ENCODE data around the gene MEGF9. TPM values are rescaled to one million over a fixed set of nuclear protein-coding genes. Genes with fewer than 3 reads are reported as not detected.

MEGF9 gene
- total RNA-seq, 4 donors from 2014 or later = 62.1 to 113 (median 91.8) TPM

DNA sequence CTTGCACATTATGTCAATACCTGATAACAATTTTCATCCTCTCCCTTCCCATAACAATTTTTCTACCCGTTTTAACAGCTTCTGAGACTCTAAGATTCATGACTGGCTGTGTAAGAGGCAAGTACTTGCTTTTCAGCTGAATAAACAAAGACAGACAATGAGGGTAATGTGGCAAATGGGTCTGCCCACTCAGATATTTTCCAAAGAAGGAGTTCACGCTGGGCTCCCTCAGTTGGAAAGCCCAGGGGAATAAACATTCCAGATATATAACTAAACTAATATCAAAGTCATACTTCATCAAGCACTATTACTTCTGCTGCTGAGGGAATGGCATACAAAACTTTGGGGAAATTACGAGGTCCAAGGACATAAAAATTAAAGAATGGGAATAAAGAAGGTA is 24.4 kb downstream of the MEGF9 start:
- DNase-seq (ENCODE audit: low spot score in 2 of 2) = no peak
- peaks cover 0 to 70% (median 22%) of the 10 kb centered on the region in 4 donors for H3K4me1 ChIP-seq
- no peaks in the 10 kb centered on the region for H3K9me3 ChIP-seq
- 27 to 31% methylated on average over 3 of the region's 3 CpGs for WGBS, 2 donors
- peak overlapping the region in 2 of 4 donors; percentile 3 to 48 for H3K27ac ChIP-seq
- H3K4me3 ChIP-seq = no peak overlapping the region
- TF ChIP-seq EP300 (IDR thresholded peaks at IDR 0.05) (no peak), POLR2A (IDR thresholded peaks at IDR 0.05) (no peak)
- TF ChIP-seq, protein P1, sequence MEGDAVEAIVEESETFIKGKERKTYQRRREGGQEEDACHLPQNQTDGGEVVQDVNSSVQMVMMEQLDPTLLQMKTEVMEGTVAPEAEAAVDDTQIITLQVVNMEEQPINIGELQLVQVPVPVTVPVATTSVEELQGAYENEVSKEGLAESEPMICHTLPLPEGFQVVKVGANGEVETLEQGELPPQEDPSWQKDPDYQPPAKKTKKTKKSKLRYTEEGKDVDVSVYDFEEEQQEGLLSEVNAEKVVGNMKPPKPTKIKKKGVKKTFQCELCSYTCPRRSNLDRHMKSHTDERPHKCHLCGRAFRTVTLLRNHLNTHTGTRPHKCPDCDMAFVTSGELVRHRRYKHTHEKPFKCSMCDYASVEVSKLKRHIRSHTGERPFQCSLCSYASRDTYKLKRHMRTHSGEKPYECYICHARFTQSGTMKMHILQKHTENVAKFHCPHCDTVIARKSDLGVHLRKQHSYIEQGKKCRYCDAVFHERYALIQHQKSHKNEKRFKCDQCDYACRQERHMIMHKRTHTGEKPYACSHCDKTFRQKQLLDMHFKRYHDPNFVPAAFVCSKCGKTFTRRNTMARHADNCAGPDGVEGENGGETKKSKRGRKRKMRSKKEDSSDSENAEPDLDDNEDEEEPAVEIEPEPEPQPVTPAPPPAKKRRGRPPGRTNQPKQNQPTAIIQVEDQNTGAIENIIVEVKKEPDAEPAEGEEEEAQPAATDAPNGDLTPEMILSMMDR (IDR thresholded peaks at IDR 0.05) = no peak
- no peaks in the 10 kb centered on the region for H3K27me3 ChIP-seq
- H3K36me3 ChIP-seq = no peaks in the 10 kb centered on the region

DNA sequence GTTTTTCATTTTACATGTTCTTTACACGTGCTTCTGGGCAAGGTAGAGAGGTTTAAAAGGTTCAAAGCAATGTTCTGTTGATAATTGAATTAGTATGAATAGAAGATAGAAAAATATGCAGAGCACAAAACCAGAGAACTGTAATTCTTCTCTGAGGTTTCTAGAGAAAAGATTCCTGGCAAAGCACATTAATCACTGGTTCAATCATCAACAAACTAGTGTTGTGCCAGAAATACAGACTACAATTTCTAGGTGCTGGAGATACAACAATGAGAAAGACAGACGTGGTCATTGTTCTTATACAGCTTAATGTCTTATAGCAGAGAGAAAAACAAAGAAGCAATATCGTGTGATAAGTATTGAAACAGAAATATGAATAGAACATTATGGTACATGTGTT is 25.5 kb downstream of the MEGF9 start:
- TF ChIP-seq, protein P1 (IDR thresholded peaks at IDR 0.05) = no peak
- TF ChIP-seq POLR2A (IDR thresholded peaks at IDR 0.05) (no peak), EP300 (IDR thresholded peaks at IDR 0.05) (no peak)
- Histone ChIP-seq H3K4me1 (peaks cover 0 to 69% (median 22%) of the 10 kb centered on the region in 4 donors), H3K9me3 (no peaks in the 10 kb centered on the region), H3K4me3 (no peak overlapping the region), H3K27ac (peak overlapping the region in 1 of 4 donors; percentile 48), H3K27me3 (no peaks in the 10 kb centered on the region), H3K36me3 (no peaks in the 10 kb centered on the region)
- WGBS, 2 donors = 29 to 31% methylated on average over 3 of the region's 3 CpGs
- no peak for DNase-seq (ENCODE audit: low spot score in 2 of 2)

GRCh38 chr9:120683150-120683549 is 31.1 kb downstream of the MEGF9 start:
- H3K9me3 ChIP-seq = no peaks in the 10 kb centered on the region
- H3K27ac ChIP-seq = no peak overlapping the region
- no peaks in the 10 kb centered on the region for H3K27me3 ChIP-seq
- TF ChIP-seq POLR2A (IDR thresholded peaks at IDR 0.05) = no peak
- 68 to 70% methylated on average over 3 of the region's 3 CpGs for WGBS, 2 donors
- H3K4me1 ChIP-seq = peaks cover 0 to 28% (median 0%) of the 10 kb centered on the region in 4 donors
- H3K36me3 ChIP-seq = peaks cover 0 to 10% (median 0%) of the 10 kb centered on the region in 3 donors
- H3K4me3 ChIP-seq = no peak overlapping the region
- DNase-seq (ENCODE audit: low spot score in 2 of 2) = no peak

- Histone ChIP-seq H3K4me1 (peaks cover 0 to 33% (median 0%) of the 10 kb centered on the region in 4 donors), H3K9me3 (no peaks in the 10 kb centered on the region), H3K36me3 (peaks cover 0 to 10% (median 0%) of the 10 kb centered on the region in 3 donors), H3K27ac (no peak overlapping the region), H3K4me3 (no peak overlapping the region), H3K27me3 (no peaks in the 10 kb centered on the region)
- WGBS, 2 donors = 88 to 91% methylated on average over 6 of the region's 6 CpGs
- TF ChIP-seq, protein P1 (IDR thresholded peaks at IDR 0.05) = no peak
- no peak for TF ChIP-seq POLR2A (IDR thresholded peaks at IDR 0.05)
- no peak for TF ChIP-seq EP300 (IDR thresholded peaks at IDR 0.05)
- DNase-seq (ENCODE audit: low spot score in 2 of 2) = no peak
Observed at GRCh38 chr9:120681121-120681520, 33.1 kb downstream of the MEGF9 start.

- Histone ChIP-seq H3K4me1 (peaks cover 0 to 34% (median 0%) of the 10 kb centered on the region in 4 donors), H3K4me3 (no peak overlapping the region), H3K27ac (no peak overlapping the region), H3K27me3 (no peaks in the 10 kb centered on the region), H3K9me3 (no peaks in the 10 kb centered on the region), H3K36me3 (peaks cover 0 to 10% (median 0%) of the 10 kb centered on the region in 3 donors)
- no peak for DNase-seq (ENCODE audit: low spot score in 2 of 2)
- 88 to 93% methylated on average over 4 of the region's 4 CpGs for WGBS, 2 donors
- TF ChIP-seq, protein P1 (IDR thresholded peaks at IDR 0.05) = no peak
- no peak for TF ChIP-seq EP300 (IDR thresholded peaks at IDR 0.05)
- TF ChIP-seq POLR2A (IDR thresholded peaks at IDR 0.05) = no peak
Observed at GRCh38 chr9:120680579-120680978, 33.7 kb downstream of the MEGF9 start.

DNA sequence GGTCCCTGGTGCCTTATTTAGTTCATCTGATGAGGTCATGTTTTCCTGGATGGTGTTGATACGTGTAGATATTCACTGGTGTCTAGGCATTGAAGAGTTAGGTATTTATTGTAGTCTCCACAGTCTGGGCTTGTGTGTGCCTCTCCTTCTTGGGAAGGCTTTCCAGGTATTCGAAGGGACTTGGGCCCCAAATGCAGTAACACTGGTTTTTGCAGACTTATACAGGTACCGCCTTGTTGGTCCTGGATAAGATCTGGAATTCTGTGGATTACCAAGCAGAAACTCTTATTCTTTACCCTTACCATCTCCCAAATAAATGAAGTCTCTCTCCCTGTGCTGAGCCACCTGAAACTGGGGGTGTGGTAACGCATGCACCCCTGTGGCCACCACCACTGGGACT is 34.1 kb downstream of the MEGF9 start:
- 81% methylated on average over 4 of the region's 4 CpGs for WGBS, 2 donors
- TF ChIP-seq POLR2A (IDR thresholded peaks at IDR 0.05) (no peak), EP300 (IDR thresholded peaks at IDR 0.05) (no peak)
- TF ChIP-seq, protein P1 (IDR thresholded peaks at IDR 0.05) = no peak
- H3K27me3 ChIP-seq = no peaks in the 10 kb centered on the region
- H3K36me3 ChIP-seq = peaks cover 0 to 10% (median 0%) of the 10 kb centered on the region in 3 donors
- no peak for DNase-seq (ENCODE audit: low spot score in 2 of 2)
- no peak overlapping the region for H3K27ac ChIP-seq
- H3K4me3 ChIP-seq = no peak overlapping the region
- H3K4me1 ChIP-seq = peaks cover 0 to 34% (median 0%) of the 10 kb centered on the region in 4 donors
- no peaks in the 10 kb centered on the region for H3K9me3 ChIP-seq

Measured in tibial nerve (tissue), 4 donors.